SU-DHL-6 (cell line): ENCODE measurements around the gene ZSWIM7.
A peak's percentile ranks its signal among the peaks of the same experiment; 100 is the strongest.

Source experiments
- H2AFZ ChIP-seq: fragments of 200-600 bp; sonication (generic); 2 replicates; pipeline ENCODE4 v1.6.1; 2014; ENCODE audit warnings: low read depth, mild to moderate bottlenecking, moderate library complexity, mixed read lengths, antibody characterized with exemption, low read length; ENCODE audit not compliant: severe bottlenecking
- H3F3A ChIP-seq: fragments of 200-600 bp; shearing (Covaris generic); 2 replicates; pipeline ENCODE4 v1.6.0; 2016; ENCODE audit warnings: antibody characterized with exemption, mild to moderate bottlenecking; ENCODE audit not compliant: insufficient read depth
- H3K27ac ChIP-seq: fragments of 200-600 bp; sonication (generic); 2 replicates; pipeline ENCODE4 v1.5.1; 2016; ENCODE audit warnings: low read depth, mild to moderate bottlenecking, low read length, moderate library complexity, mixed read lengths
- H3K27me3 ChIP-seq: fragments of 200-600 bp; sonication (generic), shearing (Covaris generic); 2 replicates; pipeline ENCODE4 v1.6.0; 2014; ENCODE audit warnings: mild to moderate bottlenecking, low read length
- H3K36me3 ChIP-seq: fragments of 200-600 bp; sonication (generic); 2 replicates; pipeline ENCODE4 v1.6.1; 2014; ENCODE audit warnings: mild to moderate bottlenecking, low read length, mixed read lengths
- H3K4me2 ChIP-seq: fragments of 300-600, 200-600 bp; shearing (Covaris generic), sonication (generic); 2 replicates; pipeline ENCODE4 v1.6.0; 2014; ENCODE audit warnings: low read length, low read depth, mild to moderate bottlenecking; ENCODE audit not compliant: poor library complexity, severe bottlenecking
- H3K4me3 ChIP-seq: fragments of 200-600 bp; sonication (generic); 2 replicates; pipeline ENCODE4 v1.5.1; 2014; ENCODE audit warnings: antibody characterized with exemption, low read length, mild to moderate bottlenecking, mixed read lengths; ENCODE audit not compliant: insufficient read depth, poor library complexity, severe bottlenecking
- H3K79me2 ChIP-seq: fragments of 200-600 bp; sonication (generic); 2 replicates; pipeline ENCODE4 v1.6.1; 2014; ENCODE audit warnings: mild to moderate bottlenecking, low read length, moderate library complexity; ENCODE audit not compliant: insufficient read depth
- H3K9ac ChIP-seq: fragments of 200-600 bp; sonication (generic); 2 replicates; pipeline ENCODE4 v1.7.0; 2014; ENCODE audit warnings: mild to moderate bottlenecking, low read length
- H3K9me2 ChIP-seq: fragments of 200-600 bp; sonication (generic); replicated peaks from 2 replicates; pipeline ENCODE4 v1.6.1; 2014; ENCODE audit warnings: low read length; ENCODE audit not compliant: insufficient read depth
- H3K9me3 ChIP-seq: fragments of 200-600 bp; sonication (generic); 2 replicates; pipeline ENCODE4 v1.6.1; 2014; ENCODE audit warnings: low read length, mixed read lengths; ENCODE audit not compliant: insufficient read depth
- H4K20me1 ChIP-seq: fragments of 200-600 bp; sonication (generic); 2 replicates; pipeline ENCODE4 v1.6.1; 2014; ENCODE audit warnings: low read depth, mild to moderate bottlenecking, antibody characterized with exemption, low read length, moderate library complexity, mixed read lengths
- EZH2phosphoT487 ChIP-seq: fragments of 200-600 bp; sonication (generic), shearing (Covaris generic); conservative IDR thresholded peaks from 2 replicates; pipeline ENCODE4 v1.6.1; 2018; ENCODE audit warnings: mild to moderate bottlenecking, antibody characterized with exemption, low read length, moderate library complexity, mixed read lengths
- TF ChIP-seq, protein P1 (sequence below): fragments of 200-600 bp; sonication (generic); IDR thresholded peaks from one replicate; pipeline ENCODE4 v1.5.1; 2017; ENCODE audit warnings: antibody characterized with exemption, mild to moderate bottlenecking, low read length, moderate library complexity; ENCODE audit not compliant: insufficient read depth, poor library complexity, severe bottlenecking

ZSWIM7 gene

DNA sequence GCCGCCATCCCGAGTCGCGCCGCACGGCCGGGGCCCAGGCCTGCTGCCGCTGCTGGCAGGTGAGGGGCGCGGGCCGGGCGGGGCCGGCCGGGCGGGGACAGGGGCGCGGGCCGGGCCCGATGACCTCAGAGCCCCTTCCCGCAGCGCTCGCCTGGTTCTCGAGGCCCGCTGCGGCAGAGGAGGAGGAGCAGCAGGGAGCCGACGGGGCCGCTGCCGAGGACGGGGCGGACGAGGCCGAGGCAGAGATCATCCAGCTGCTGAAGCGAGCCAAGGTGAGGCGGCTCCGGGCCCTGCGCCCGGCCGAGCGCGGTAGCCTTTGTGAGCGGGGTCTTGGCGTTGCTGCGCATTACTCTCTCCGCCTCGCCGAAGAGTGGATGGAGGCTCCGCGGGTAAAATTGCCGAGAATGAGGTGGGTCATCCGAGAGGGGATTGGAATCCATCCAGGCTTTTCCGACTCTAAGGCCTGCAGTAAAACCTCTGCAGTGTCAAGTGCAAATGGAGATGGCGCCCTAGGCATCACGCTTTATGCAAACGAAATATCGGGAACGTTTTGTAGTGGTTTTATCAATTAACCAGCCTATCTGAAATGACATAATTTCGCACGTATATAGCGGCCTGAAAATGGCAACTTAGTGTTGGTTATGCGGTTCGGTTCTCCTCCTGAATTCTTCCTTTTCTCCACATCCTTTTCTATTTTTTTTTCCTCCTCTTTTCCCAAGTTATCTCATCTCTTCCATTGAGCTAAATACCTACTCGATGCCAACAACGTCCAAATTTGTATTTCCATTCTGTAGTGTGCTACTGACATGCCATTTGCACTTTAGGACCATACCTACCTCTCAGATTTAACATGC is 697 bp upstream of the ZSWIM7 start:
- Histone ChIP-seq H3K4me3 (peak overlapping the region; percentile 69), H3F3A (peaks cover 13% of the 10 kb centered on the region), H3K27me3 (no peaks in the 10 kb centered on the region), H3K4me2 (peak overlapping the region; percentile 80), H3K9ac (peak overlapping the region; percentile 73), H3K36me3 (peaks cover 32% of the 10 kb centered on the region), H3K79me2 (peaks cover 21% of the 10 kb centered on the region), H3K9me3 (no peaks in the 10 kb centered on the region), H3K9me2 (no peaks in the 10 kb centered on the region), H2AFZ (peak overlapping the region; percentile 58), H3K27ac (peak overlapping the region; percentile 87), H4K20me1 (no peaks in the 10 kb centered on the region)
- TF ChIP-seq EZH2phosphoT487 = no peak
- TF ChIP-seq, protein P1, sequence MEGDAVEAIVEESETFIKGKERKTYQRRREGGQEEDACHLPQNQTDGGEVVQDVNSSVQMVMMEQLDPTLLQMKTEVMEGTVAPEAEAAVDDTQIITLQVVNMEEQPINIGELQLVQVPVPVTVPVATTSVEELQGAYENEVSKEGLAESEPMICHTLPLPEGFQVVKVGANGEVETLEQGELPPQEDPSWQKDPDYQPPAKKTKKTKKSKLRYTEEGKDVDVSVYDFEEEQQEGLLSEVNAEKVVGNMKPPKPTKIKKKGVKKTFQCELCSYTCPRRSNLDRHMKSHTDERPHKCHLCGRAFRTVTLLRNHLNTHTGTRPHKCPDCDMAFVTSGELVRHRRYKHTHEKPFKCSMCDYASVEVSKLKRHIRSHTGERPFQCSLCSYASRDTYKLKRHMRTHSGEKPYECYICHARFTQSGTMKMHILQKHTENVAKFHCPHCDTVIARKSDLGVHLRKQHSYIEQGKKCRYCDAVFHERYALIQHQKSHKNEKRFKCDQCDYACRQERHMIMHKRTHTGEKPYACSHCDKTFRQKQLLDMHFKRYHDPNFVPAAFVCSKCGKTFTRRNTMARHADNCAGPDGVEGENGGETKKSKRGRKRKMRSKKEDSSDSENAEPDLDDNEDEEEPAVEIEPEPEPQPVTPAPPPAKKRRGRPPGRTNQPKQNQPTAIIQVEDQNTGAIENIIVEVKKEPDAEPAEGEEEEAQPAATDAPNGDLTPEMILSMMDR = no peak

DNA sequence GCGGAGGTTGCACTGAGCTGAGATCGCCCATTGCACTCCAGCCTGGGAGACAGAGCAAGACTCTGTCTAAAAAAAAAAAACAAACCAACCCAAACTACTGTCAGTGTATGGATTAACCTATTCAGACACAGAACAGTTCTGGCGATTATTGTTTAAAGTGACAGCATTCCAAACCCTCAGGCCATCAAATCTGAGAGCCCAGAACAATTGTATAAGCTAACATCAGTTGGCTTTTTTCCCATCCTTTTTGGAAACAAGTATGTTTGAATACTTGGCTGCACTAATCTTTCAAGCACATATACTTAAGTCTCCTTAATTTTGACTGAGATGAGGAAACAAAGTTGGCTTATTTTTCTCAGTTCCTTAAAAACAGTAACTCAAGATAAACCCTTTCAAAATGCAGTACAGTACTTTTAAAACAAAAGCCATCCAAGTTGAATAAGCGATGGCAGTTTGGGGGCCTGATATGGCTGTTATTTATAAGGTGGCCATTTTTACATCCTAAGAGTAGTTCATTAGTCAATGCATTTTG is 1.4 kb downstream of the ZSWIM7 start:
- H3K4me3 ChIP-seq = no peak overlapping the region

DNA sequence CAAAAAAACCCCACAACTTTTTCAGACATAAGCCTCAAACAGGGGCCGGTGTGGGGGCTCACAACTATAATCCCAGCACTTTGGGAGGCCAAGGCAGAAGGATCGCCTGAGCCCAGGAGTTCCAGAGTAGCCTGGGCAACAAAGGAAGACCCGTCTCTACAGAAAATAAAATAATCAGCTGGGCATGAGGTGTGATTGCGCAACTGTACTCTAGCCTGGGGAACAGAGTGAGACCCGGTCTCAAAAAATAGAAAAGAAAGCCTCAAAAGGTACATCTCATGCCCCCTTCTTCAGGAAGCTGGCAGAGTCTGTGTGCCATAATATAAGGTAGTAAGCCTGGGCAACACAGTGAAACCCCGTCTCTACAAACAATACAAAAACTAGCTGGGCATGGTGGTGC is 3.2 kb downstream of the ZSWIM7 start:
- Histone ChIP-seq H3K27me3 (no peaks in the 10 kb centered on the region), H3F3A (peaks cover 13% of the 10 kb centered on the region), H3K36me3 (peaks cover 1% of the 10 kb centered on the region), H3K27ac (no peak overlapping the region), H3K79me2 (peaks cover 14% of the 10 kb centered on the region), H3K4me3 (no peak overlapping the region), H3K9ac (no peak overlapping the region), H3K4me2 (no peak overlapping the region), H2AFZ (no peak overlapping the region), H4K20me1 (no peaks in the 10 kb centered on the region), H3K9me3 (no peaks in the 10 kb centered on the region), H3K9me2 (no peaks in the 10 kb centered on the region)
- TF ChIP-seq, protein P1 = no peak
- TF ChIP-seq EZH2phosphoT487 = no peak

More for the DNA sequence above, 1.4 kb downstream of the ZSWIM7 start:
- no peaks in the 10 kb centered on the region for H3K27me3 ChIP-seq
- H3K27ac ChIP-seq = peak overlapping the region; percentile 19; the same call in 1 of the 2 replicates
- H3F3A ChIP-seq = peaks cover 13% of the 10 kb centered on the region
- H3K9ac ChIP-seq = no peak overlapping the region
- no peaks in the 10 kb centered on the region for H3K9me3 ChIP-seq
- peaks cover 19% of the 10 kb centered on the region for H3K36me3 ChIP-seq
- no peak overlapping the region for H2AFZ ChIP-seq
- H3K4me2 ChIP-seq = peak overlapping the region; percentile 80
- TF ChIP-seq, protein P1 = no peak
- no peaks in the 10 kb centered on the region for H3K9me2 ChIP-seq
- peaks cover 21% of the 10 kb centered on the region for H3K79me2 ChIP-seq
- H4K20me1 ChIP-seq = no peaks in the 10 kb centered on the region
